OCI-LY1 (cell line): ENCODE data around the gene HOXA4.

ENCODE experiments used
- CTCF ChIP-seq: fragments of 200-600 bp; sonication (generic), shearing (Covaris generic); IDR thresholded peaks from 2 replicates; pipeline ENCODE4 v1.5.1; 2017; ENCODE audit warnings: mild to moderate bottlenecking, antibody characterized with exemption, low read length, moderate library complexity, mixed read lengths
- EZH2 ChIP-seq: fragments of 200-600 bp; sonication (generic), shearing (Covaris generic); IDR thresholded peaks from 2 replicates; pipeline ENCODE4 v1.8.0; 2017; ENCODE audit warnings: borderline replicate concordance, mixed run types, mild to moderate bottlenecking, antibody characterized with exemption, low read length, moderate library complexity, mixed read lengths

GRCh38 chr7:27151341-27151930, 20.9 kb upstream of the HOXA4 start:
- TF ChIP-seq CTCF (no peak), EZH2 (no peak)
